RWPE2 (cell line): Measurements from ENCODE around the gene GBF1.

Experiments
- ATAC-seq: fragments of 200-7000 bp; cut with Tn5 transposase; 3 replicates; pipeline ENCODE4 v1.9.1; 2021; ENCODE audit warnings: low read depth
- DNase-seq: peaks from one replicate; pipeline ENCODE4 v3.0.0-alpha.2; 2020; ENCODE audit warnings: low spot score
- H3K27ac ChIP-seq: fragments of 450-650 bp; 2 replicates; pipeline ENCODE4 v1.5.1; 2017; ENCODE audit warnings: mild to moderate bottlenecking; ENCODE audit not compliant: poor library complexity, severe bottlenecking
- H3K27me3 ChIP-seq: fragments of 250-450 bp; sonication (Bioruptor Pico); 2 replicates; pipeline ENCODE4 v1.5.1; 2021; ENCODE audit warnings: mild to moderate bottlenecking, moderate library complexity; ENCODE audit not compliant: insufficient read depth, poor library complexity, severe bottlenecking
- H3K36me3 ChIP-seq: fragments of 250-450 bp; sonication (Bioruptor Pico); 2 replicates; pipeline ENCODE4 v1.5.1; 2020; ENCODE audit warnings: low read depth, mild to moderate bottlenecking, moderate library complexity
- H3K4me1 ChIP-seq: fragments of 250-450 bp; sonication (Bioruptor Pico); 2 replicates; pipeline ENCODE4 v1.5.1; 2021; ENCODE audit warnings: mild to moderate bottlenecking, moderate library complexity; ENCODE audit not compliant: insufficient read depth, poor library complexity, severe bottlenecking
- H3K4me3 ChIP-seq: fragments of 250-450 bp; sonication (Bioruptor Pico); 2 replicates; pipeline ENCODE4 v1.5.1; 2021; ENCODE audit warnings: mild to moderate bottlenecking, moderate library complexity; ENCODE audit not compliant: severe bottlenecking
- H3K9me3 ChIP-seq: fragments of 250-450 bp; sonication (Bioruptor Pico); 2 replicates; pipeline ENCODE4 v1.5.1; 2021; ENCODE audit warnings: mild to moderate bottlenecking, moderate library complexity; ENCODE audit not compliant: severe bottlenecking
- CTCF ChIP-seq: fragments of 450-650 bp; IDR thresholded peaks from one replicate; pipeline ENCODE4 v1.5.1; 2017; ENCODE audit warnings: mild to moderate bottlenecking, moderate library complexity; ENCODE audit not compliant: poor library complexity, severe bottlenecking

GBF1 gene

GRCh38 chr10:102279104-102279503 is 33.8 kb downstream of the GBF1 start:
- H3K36me3 ChIP-seq = peaks cover 23% of the 10 kb centered on the region
- no peak overlapping the region for H3K4me3 ChIP-seq
- DNase-seq (no peak), ATAC-seq (no peak)
- no peaks in the 10 kb centered on the region for H3K27me3 ChIP-seq
- H3K27ac ChIP-seq = no peak overlapping the region
- H3K4me1 ChIP-seq = peaks cover 15% of the 10 kb centered on the region
- TF ChIP-seq CTCF = no peak
- no peaks in the 10 kb centered on the region for H3K9me3 ChIP-seq

- Histone ChIP-seq H3K36me3 (peaks cover 23% of the 10 kb centered on the region), H3K4me1 (peaks cover 20% of the 10 kb centered on the region), H3K27ac (peak overlapping the region; percentile 10), H3K4me3 (no peak overlapping the region), H3K9me3 (no peaks in the 10 kb centered on the region), H3K27me3 (no peaks in the 10 kb centered on the region)
- ATAC-seq (peak; percentile 47; the same call in 2 of the 3 replicates), DNase-seq (no peak)
- no peak for TF ChIP-seq CTCF
Measured at GRCh38 chr10:102280397-102281101, 35.2 kb downstream of the GBF1 start.

GRCh38 chr10:102281102-102281487 is 35.8 kb downstream of the GBF1 start:
- Histone ChIP-seq H3K27me3 (no peaks in the 10 kb centered on the region), H3K27ac (peak overlapping the region; percentile 10), H3K36me3 (peaks cover 23% of the 10 kb centered on the region), H3K4me1 (peaks cover 20% of the 10 kb centered on the region), H3K4me3 (no peak overlapping the region), H3K9me3 (no peaks in the 10 kb centered on the region)
- no peak for TF ChIP-seq CTCF
- ATAC-seq (no peak), DNase-seq (no peak)

GRCh38 chr10:102283488-102283887 is 38.2 kb downstream of the GBF1 start:
- Histone ChIP-seq H3K27me3 (no peaks in the 10 kb centered on the region), H3K9me3 (no peaks in the 10 kb centered on the region), H3K4me1 (peaks cover 20% of the 10 kb centered on the region), H3K27ac (peak overlapping the region; percentile 26), H3K4me3 (no peak overlapping the region), H3K36me3 (peaks cover 10% of the 10 kb centered on the region; the same call in 1 of the 2 replicates)
- ATAC-seq (peak; percentile 67), DNase-seq (no peak)
- TF ChIP-seq CTCF = no peak

- Histone ChIP-seq H3K36me3 (peaks cover 6% of the 10 kb centered on the region; the same call in 1 of the 2 replicates), H3K27me3 (no peaks in the 10 kb centered on the region), H3K9me3 (no peaks in the 10 kb centered on the region), H3K27ac (peak overlapping the region; percentile 26), H3K4me1 (peaks cover 20% of the 10 kb centered on the region), H3K4me3 (no peak overlapping the region)
- no peak; the same call in 2 of the 3 replicates for ATAC-seq
- no peak for TF ChIP-seq CTCF
- DNase-seq = no peak
Measured at GRCh38 chr10:102283890-102284289, 38.6 kb downstream of the GBF1 start.
